ENCODE measurements around the gene S100A6.
"Not testable (repeated sequence)": the region's sequence is repeated elsewhere in the genome, so short reads cannot be mapped to it uniquely, and the experiment has no call there.

S100A6 gene
- total RNA-seq, result 128 to 402 reads per million in 2 experiments

GRCh38 chr1:153535242-153536011 lies at the start of gene S100A6:
S100A6 (minus strand) TSS chr1:153535991; CDS start chr1:153535339, 652 bp downstream.
- no peak for DNase-seq (ENCODE audit: low read depth)

DNA sequence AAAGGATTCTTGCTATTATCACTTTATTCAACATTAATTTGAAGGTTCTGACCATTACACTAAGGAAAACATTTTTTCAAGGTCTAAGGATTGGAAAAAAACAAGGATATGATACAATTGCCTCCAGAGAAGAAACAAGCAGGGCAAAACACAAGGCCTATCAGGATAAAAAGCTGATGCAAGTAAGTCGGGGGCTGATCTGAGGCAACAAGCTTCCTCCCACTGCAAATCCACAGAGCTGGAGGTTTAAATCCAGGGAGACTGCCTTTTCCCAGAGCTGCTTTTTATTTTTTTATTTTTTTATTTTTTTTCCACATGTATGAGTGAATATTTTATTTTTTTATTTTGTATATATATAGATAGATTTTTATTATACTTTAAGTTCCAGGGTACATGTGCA lies 49.2 kb upstream of the S100A6 start:
- no peak for DNase-seq (ENCODE audit: low read depth)

DNA sequence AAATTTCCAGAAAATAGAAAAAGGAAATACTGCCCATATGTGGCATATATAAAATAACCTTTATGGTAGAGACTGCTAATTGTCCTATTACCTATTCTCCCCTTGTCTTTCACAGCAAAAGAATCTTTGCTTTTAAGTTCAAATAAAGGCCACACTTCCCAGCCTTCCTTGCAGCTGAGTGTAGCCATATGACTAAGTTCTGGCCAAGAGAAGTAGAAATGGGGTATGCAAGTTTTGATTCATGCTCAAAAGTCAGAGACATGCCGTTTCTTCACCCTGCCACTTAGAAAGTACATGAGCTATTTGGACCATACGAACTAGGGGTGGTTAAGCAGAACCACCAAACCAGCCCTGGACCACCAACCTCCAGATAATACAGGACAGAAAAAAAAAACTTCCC lies 48.2 kb upstream of the S100A6 start:
- no peak for DNase-seq (ENCODE audit: low read depth)

DNA sequence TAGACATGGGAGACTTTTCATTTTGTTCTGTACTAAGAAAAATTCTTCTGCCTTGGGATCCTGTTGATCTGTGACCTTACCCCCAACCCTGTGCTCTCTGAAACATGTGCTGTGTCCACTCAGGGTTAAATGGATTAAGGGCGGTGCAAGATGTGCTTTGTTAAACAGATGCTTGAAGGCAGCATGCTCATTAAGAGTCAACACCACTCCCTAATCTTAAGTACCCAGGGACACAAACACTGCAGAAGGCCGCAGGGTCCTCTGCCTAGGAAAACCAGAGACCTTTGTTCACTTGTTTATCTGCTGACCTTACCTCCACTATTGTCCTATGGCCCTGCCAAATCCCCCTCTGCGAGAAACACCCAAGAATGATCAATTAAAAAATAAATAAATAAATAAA lies 47.7 kb upstream of the S100A6 start:
- DNase-seq (ENCODE audit: low read depth), result not testable (repeated sequence)

DNA sequence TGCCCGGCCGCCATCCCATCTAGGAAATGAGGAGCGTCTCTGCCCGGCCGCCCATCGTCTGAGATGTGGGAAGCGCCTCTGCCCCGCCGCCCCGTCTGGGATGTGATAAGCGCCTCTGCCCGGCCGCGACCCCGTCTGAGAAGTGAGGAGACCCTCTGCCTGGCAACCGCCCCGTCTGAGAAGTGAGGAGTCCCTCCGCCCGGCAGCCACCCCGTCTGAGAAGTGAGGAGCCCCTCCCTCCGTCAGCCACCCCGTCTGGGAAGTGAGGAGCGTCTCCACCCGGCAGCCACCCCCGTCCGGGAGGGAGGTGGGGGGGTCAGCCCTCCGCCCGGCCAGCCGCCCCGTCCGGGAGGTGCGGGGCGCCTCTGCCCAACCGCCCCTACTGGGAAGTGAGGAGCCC lies 47.0 kb upstream of the S100A6 start:
- DNase-seq (ENCODE audit: low read depth), result not testable (repeated sequence)

DNA sequence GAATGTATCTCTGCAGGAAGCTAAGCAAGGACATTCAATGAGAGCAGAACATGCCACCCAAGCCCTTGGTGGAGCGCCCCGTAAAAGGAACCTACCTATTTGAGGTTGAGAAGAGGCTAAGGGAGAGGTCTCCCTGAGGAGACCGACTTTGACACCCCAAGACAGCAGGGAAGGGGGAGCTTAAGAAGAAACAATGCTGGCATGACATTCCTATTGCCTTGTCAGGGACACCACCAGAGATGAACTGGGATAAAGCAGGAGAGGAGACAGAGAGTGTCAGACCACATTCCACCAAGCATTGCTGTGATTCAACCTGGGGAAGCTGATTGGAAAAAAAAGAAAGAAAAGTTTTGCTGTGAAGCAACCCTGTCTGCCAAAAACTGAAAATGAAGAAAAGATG lies 43.1 kb upstream of the S100A6 start:
- no peak for DNase-seq (ENCODE audit: low read depth)

- DNase-seq (ENCODE audit: low read depth), result no peak
Observed at GRCh38 chr1:153578490-153578889, 42.7 kb upstream of the S100A6 start.

DNA sequence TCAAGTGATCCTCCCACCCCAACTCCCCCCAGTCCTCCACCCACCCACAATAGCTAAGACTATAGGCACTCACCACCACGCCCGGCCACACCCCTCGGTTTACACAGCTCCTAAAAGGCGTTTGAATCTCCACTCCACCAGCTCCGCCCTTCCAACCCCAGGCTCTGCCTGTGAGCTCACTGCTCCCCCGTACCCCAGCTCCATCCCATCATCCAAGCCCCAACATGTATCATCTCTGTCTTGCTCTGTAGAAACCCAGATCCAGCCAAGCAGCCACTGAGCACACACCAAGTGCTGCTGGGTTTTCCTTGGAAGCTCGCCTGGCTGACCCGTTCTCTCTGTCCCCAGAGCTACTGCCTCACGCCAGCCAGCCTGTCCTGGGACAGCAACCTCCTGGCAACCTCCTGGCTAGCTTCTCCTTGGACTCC lies 41.8 kb upstream of the S100A6 start:
- DNase-seq (ENCODE audit: low read depth), result no peak

DNA sequence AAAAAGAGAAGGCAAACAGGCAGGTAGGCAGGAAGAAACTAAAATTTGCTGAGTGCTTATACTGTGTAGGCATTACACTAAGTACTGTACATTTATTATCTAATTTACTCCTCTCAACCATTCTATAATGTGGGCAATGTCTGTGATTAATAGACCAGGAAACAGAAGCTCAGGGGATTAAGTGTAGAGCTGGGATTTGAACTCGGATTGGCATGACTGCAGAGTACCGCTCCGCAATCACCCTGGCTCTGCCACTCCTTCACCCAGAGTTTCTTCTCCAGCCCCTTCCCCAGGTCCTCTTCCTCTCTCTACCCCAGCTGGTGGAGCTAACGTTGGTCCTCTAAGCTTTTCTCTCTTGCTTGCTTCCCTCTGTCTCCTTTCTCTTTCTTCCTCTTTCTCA lies 41.3 kb upstream of the S100A6 start:
- no peak for DNase-seq (ENCODE audit: low read depth)

DNA sequence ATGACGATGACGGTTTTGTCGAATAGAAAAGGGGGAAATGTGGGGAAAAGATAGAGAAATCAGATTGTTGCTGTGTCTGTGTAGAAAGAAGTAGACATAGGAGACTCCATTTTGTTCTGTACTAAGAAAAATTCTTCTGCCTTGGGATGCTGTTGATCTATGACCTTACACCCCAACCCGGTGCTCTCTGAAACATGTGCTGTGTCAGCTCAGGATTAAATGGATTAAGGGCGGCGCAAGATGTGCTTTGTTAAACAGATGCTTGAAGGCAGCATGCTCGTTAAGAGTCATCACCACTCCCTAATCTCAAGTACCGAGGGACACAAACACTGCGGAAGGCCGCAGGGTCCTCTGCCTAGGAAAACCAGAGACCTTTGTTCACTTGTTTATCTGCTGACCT lies 39.7 kb upstream of the S100A6 start:
- DNase-seq (ENCODE audit: low read depth), result not testable (repeated sequence)

GRCh38 chr1:153575081-153575491 lies 39.3 kb upstream of the S100A6 start:
- DNase-seq (ENCODE audit: low read depth), result not testable (repeated sequence)

GRCh38 chr1:153573351-153573750 lies 37.6 kb upstream of the S100A6 start:
- DNase-seq (ENCODE audit: low read depth), result no peak

GRCh38 chr1:153572569-153573015 lies 36.8 kb upstream of the S100A6 start:
- DNase-seq (ENCODE audit: low read depth), result peak; percentile 24

- no peak for DNase-seq (ENCODE audit: low read depth)
Observed at GRCh38 chr1:153571706-153572105, 35.9 kb upstream of the S100A6 start.

DNA sequence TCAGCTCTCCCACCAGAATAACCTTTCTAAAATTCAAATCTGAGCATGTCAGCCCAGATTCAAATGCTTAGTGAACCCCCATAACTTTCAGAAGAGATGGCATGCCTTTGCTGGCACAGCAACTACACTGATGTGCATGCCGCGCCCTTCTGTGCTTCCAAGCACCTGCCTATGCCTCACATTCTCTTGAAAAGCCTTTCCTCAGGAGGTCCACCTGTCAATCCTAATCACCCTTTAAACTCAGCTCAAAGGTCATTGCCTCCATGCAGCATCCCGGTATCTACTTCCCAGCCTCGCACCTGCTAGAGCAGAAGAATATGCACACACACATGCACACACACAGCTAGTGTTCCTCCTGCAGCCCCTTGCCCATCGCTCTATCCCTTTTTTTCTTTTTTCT lies 35.1 kb upstream of the S100A6 start:
- DNase-seq (ENCODE audit: low read depth), result no peak

DNA sequence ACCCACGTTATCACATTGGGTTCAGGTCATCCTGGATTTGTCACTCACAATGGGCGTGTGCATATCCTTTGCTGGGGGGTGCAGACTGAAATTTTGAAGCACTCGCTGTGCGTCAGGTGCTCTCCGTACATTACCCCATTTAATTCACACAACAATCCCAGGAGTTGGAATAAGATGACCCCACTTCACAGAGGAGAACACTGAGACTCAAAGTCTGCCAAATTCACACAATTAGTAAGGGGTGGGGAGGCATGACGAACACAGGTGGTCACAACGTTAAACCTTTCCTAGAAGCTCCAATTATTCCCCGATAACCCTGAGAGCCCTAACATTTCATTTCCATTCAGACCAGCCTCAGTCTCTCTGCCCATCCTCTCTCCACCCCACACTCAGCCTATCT lies 33.7 kb upstream of the S100A6 start:
- DNase-seq (ENCODE audit: low read depth), result no peak

DNA sequence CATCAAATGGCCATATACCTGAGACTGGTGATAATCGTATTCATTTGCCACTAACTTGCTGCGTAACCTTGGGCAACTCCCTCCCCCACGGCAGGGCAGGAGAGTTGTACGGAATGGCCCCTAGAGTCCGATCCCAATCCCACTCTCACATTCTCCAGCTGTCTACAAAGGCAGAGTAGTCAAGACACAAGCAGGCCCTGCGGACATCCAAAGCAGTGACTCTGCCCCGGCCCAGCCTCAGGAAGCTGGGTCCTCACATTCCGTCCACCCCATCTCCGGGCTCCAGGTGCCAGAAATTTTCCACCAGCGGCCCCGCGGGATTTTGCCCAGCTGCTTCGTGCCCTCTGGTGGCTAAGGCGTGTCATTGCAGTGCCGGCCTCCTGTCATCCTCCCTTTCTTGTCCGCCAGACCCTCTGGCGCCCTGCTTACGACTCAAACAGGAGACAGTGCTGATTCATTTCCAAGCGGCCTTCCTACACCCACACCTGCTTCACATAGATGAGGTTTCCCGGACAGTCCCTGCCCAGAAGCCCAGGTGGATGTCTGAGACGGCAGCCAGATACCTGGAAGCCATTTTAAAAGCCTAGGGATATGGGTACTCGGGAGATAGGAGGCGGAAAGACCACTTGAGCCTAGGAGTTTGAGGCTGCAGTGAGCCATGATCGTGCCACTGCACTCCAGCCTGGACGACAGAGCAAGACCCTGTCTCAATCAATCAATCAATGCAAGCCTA lies 32.7 kb upstream of the S100A6 start:
- DNase-seq (ENCODE audit: low read depth), result peak; percentile 65

GRCh38 chr1:153567621-153568366 lies 32.0 kb upstream of the S100A6 start:
- DNase-seq (ENCODE audit: low read depth), result no peak

DNA sequence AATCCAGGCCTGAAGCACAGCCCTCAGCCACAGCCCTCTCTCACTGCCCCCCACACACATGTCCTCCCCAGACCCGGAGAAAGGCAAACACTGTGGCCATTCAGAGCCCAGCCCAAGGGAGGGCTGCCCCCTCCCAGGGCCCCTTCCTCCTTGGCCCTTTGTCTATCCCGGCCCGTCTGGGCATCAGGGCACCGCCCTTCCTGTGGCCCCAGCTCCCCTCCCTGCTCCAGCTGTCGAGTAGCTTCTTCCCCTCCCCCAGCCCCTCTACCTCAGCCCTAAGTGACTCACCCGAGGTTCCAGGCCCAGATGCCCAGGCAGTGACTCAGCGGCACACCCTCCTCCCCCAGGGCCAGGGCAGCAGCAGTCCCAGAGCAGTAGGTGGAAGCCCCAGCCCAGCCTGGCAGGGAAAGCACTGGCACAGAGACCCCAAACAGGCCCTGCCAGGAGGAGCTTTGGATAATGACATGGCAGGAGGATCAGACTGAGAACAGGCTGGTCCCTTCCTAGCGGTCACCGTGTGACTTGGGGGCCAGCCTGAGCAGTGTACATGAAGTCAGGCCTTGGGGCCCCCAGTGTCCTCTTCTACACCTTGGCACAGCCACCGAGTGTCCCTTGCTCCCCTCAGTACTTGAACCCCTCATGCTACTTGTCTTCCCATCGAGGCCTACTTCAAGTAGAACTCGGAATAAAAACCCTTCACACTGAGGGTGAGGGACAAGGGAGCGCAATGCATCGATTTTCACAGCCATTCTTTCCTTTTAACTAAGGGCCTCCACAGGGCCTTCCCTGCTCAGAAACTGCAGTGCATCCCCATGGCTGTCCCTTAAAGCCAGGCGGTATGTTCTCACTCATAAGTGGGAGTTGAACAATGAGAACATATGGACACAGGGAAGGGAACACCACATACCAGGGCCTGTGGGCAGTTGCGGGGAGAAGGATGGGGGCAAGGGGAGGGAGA lies 30.9 kb upstream of the S100A6 start:
- peak; percentile 50 for DNase-seq (ENCODE audit: low read depth)

DNA sequence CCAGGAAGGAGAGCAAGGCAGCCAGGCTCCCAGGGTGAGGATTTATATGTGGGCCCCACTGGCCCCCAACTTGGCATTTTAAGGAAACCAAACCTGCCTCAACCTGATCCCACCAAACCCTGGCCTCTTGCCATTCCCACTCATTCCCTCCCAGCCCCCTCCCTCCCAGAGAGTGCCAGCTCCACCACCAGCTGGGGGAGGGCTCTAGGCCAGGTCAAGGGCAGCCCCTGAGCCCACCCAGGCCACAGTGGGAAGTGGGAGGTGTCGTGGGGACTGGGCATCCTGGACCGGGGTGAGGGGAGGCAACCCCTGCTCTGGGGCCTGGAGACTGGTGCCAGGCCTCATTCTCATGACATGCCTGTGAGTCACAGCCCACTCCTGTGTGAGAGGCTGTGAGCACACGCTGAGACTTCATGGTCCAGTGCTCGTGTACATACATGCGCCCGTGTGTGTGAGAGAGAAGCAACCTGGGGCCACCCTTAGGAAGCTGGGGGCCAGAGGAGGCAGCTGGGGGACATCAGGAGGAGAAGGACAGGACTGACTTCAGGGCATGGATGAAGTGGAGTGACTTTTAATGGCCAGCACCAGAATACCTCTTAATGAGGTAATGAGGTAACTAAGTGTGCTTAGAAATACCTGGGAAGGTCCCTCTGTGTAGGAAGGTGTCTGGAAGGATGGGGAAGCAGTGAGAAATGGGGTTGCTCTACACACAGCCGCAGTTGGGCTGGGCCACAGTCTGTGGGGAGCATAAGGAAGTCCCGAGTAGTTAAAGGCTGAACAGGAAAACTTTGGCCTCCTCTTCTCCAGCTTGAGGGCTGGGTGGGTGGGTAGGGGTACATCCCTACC lies 30.0 kb upstream of the S100A6 start, which contains the start of gene S100A2:
S100A2 (minus strand) TSS at position 316 of the 846 bp plus-strand sequence. CDS start 1,967 bp downstream, outside the sequence.
- no peak for DNase-seq (ENCODE audit: low read depth)
